ENCODE data around the gene LAMTOR1. TPM values are rescaled to one million over a fixed set of nuclear protein-coding genes. Genes with fewer than 3 reads are reported as not detected.

Gene LAMTOR1
- total and polyA plus RNA-seq, 2 of the 8 experiments (the other 6 are each of a cell fraction or from before 2014, with no cell fraction given), result 82.1 to 160 TPM

DNA sequence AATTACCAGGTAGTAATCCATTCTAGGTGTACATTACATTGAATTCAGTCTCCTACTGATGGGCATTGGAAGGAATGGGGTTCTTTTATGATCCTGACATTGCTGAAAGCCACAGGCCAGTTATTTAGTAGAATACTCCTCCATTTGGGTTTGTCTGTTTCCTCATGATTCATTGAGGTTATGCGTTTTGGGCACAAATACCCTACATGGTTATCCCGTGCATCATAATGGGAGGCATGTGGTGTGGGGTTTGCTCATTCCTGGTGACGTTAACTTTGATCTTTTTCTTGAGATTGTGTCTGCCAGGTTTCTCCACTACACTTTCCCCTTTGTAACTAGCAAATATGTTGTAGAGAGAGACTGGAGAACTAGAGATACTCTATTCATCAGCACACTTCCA, 38.0 kb upstream of the LAMTOR1 start:
- Histone ChIP-seq H3K56ac (replicated peaks; ENCODE audit: insufficient read length, low read depth, low read length) (no peak overlapping the region), H2BK12ac (ENCODE audit: low read depth, low read length) (no peak overlapping the region), H4K5ac (ENCODE audit: insufficient read length, low read depth, low read length) (no peak overlapping the region), H4K8ac (ENCODE audit: extremely low read depth, insufficient read depth, low read length) (no peak overlapping the region), H2AFZ (ENCODE audit: low read length) (no peak overlapping the region), H3K27me3 (replicated peaks in 1 of 4; ENCODE audit: control insufficient read depth in 3 of 4, extremely low read depth in 1 of 4, insufficient read depth in 3 of 4, low read length in 3 of 4) (no peaks in the 10 kb centered on the region), H3K9me3 (ENCODE audit: insufficient read depth in 2 of 2, low read depth in 1 of 2, low read length in 1 of 2) (no peaks in the 10 kb centered on the region), H3K18ac (ENCODE audit: extremely low read depth, low read length) (no peak overlapping the region), H3K4me1 (replicated peaks in 1 of 4; ENCODE audit: control insufficient read depth in 3 of 4, insufficient read depth in 4 of 4, low read length in 3 of 4) (no peaks in the 10 kb centered on the region), H3K79me1 (ENCODE audit: low read depth, low read length) (no peaks in the 10 kb centered on the region), H3K9ac (replicated peaks in 1 of 4; ENCODE audit: extremely low read depth in 1 of 4, low read depth in 3 of 4, low read length in 3 of 4) (no peak overlapping the region), H3K4me2 (ENCODE audit: insufficient read depth in 1 of 2, low read depth in 2 of 2, low read length in 2 of 2) (no peak overlapping the region), H3K36me3 (ENCODE audit: control insufficient read depth in 2 of 4, insufficient read depth in 4 of 4, low read length in 3 of 4) (no peaks in the 10 kb centered on the region), H3K27ac (ENCODE audit: low read depth, low read length) (no peak overlapping the region), H3K4me3 (ENCODE audit: extremely low read depth in 1 of 4, insufficient read depth in 2 of 4, low read depth in 3 of 4, low read length in 4 of 4) (no peak overlapping the region), H2BK20ac (ENCODE audit: low read length) (no peak overlapping the region), H2BK5ac (ENCODE audit: low read depth, low read length) (no peak overlapping the region), H4K20me1 (replicated peaks in 1 of 2; ENCODE audit: control insufficient read depth in 1 of 2, insufficient read depth in 2 of 2, low read length in 2 of 2) (no peaks in the 10 kb centered on the region), H2BK15ac (ENCODE audit: low read length) (no peak overlapping the region), H3K23me2 (ENCODE audit: low read depth, low read length) (no peaks in the 10 kb centered on the region), H3K14ac (ENCODE audit: insufficient read length) (no peak overlapping the region), H3K79me2 (ENCODE audit: control insufficient read depth in 1 of 2, insufficient read depth in 2 of 2, low read length in 2 of 2) (no peaks in the 10 kb centered on the region), H3K23ac (ENCODE audit: insufficient read length) (no peak overlapping the region), H4K91ac (replicated peaks; ENCODE audit: insufficient read length, low read length) (no peak overlapping the region), H2BK120ac (replicated peaks; ENCODE audit: low read depth, low read length) (no peak overlapping the region), H2AK5ac (ENCODE audit: low read depth, low read length) (no peak overlapping the region), H3K4ac (replicated peaks; ENCODE audit: insufficient read length, low read depth, low read length) (no peak overlapping the region)
- ChIA-PET POLR2A (ENCODE audit: partially characterized antibody) (interaction anchor here (0.8 kb wide), 1 partner anchor 28 kb away, joined by 3 read pairs; no protein-coding TSS in a partner anchor), CTCF (ENCODE audit: partially characterized antibody) (interaction anchor here (1.0 to 1.4 kb wide), 3 partner anchors 22 to 116 kb away, joined by 3 to 5 read pairs (median 3); no protein-coding TSS in a partner anchor)
- FAIRE-seq, result no peak
- no peak for DNase-seq (ENCODE audit: low read depth in 1 of 2, low spot score in 2 of 2)
- TF ChIP-seq CTBP2 (IDR thresholded peaks at IDR 0.05; ENCODE audit: borderline replicate concordance, insufficient read depth, insufficient read length, low read length) (no peak), KDM5A (IDR thresholded peaks at IDR 0.05; ENCODE audit: low read length) (no peak), JUN (IDR thresholded peaks at IDR 0.05; ENCODE audit: low read depth, low read length) (no peak), SRF (IDR thresholded peaks at IDR 0.05; ENCODE audit: low read depth, low read length) (no peak)
- TF ChIP-seq, protein P1, sequence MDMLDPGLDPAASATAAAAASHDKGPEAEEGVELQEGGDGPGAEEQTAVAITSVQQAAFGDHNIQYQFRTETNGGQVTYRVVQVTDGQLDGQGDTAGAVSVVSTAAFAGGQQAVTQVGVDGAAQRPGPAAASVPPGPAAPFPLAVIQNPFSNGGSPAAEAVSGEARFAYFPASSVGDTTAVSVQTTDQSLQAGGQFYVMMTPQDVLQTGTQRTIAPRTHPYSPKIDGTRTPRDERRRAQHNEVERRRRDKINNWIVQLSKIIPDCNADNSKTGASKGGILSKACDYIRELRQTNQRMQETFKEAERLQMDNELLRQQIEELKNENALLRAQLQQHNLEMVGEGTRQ (IDR thresholded peaks at IDR 0.05; ENCODE audit: low read length), result no peak
- 81% methylated on average over 3 of the region's 3 CpGs; no CpG with 5 or more reads in 1 of the 2 experiments for WGBS, 2 experiments (ENCODE audit: extremely low coverage in 1 of 2, insufficient coverage in 1 of 2, insufficient read length in 1 of 2, insufficient replicate concordance in 2 of 2, low coverage in 1 of 2, low lambda C conversion rate in 2 of 2, missing lambda C conversion rate in 1 of 2)
